Osteocyte (in vitro differentiated cells): ENCODE results near the gene TRAPPC8. TPM values are rescaled to one million over a fixed set of nuclear protein-coding genes. Genes with fewer than 3 reads are reported as not detected.
"Not testable (repeated sequence)": the region's sequence is repeated elsewhere in the genome, so short reads cannot be mapped to it uniquely, and the experiment has no call there.

ENCODE experiments used
- DNase-seq: peaks from one replicate; pipeline ENCODE4 v3.0.0; 2021; ENCODE audit warnings: mixed read lengths; ENCODE audit not compliant: unreplicated experiment; ENCODE audit errors: extremely low spot score
- H3K27ac Mint-ChIP-seq: one replicate; pipeline ENCODE4 v1.8.0; 2021; ENCODE audit warnings: mild to moderate bottlenecking, mixed read lengths; ENCODE audit not compliant: unreplicated experiment
- H3K27me3 Mint-ChIP-seq: one replicate; pipeline ENCODE4 v1.8.0; 2021; ENCODE audit warnings: mixed read lengths; ENCODE audit not compliant: unreplicated experiment
- H3K36me3 Mint-ChIP-seq: one replicate; pipeline ENCODE4 v1.8.0; 2021; ENCODE audit warnings: mixed read lengths; ENCODE audit not compliant: unreplicated experiment
- H3K4me1 Mint-ChIP-seq: one replicate; pipeline ENCODE4 v1.8.0; 2021; ENCODE audit warnings: mixed read lengths; ENCODE audit not compliant: unreplicated experiment
- H3K4me3 Mint-ChIP-seq: one replicate; pipeline ENCODE4 v1.8.0; 2021; ENCODE audit warnings: mild to moderate bottlenecking, moderate library complexity, mixed read lengths; ENCODE audit not compliant: unreplicated experiment
- H3K9me3 Mint-ChIP-seq: one replicate; pipeline ENCODE4 v1.8.0; 2021; ENCODE audit warnings: mixed read lengths; ENCODE audit not compliant: unreplicated experiment
- CTCF ChIP-seq: fragments of 200-600 bp; sonication (generic); IDR thresholded peaks from 2 replicates; pipeline ENCODE4 v1.5.0; 2021; ENCODE audit warnings: antibody characterized with exemption, mild to moderate bottlenecking, moderate library complexity
- total RNA-seq: library from RNA; stranded (reverse); gene quantifications from 2 replicates; pipeline ENCODE4 v1.2.1, GENCODE V29; 2021

TRAPPC8 gene
- total RNA-seq, 1 donor from 2014 or later = 40.7 TPM

GRCh38 chr18:31970617-31971016 is 27.7 kb upstream of the TRAPPC8 start:
- peaks cover 13% of the 10 kb centered on the region for H3K9me3 Mint-ChIP-seq

GRCh38 chr18:31965316-31965970 is 22.5 kb upstream of the TRAPPC8 start:
- peaks cover 2% of the 10 kb centered on the region for H3K27me3 Mint-ChIP-seq
- no peak overlapping the region for H3K27ac Mint-ChIP-seq
- H3K4me1 Mint-ChIP-seq = no peaks in the 10 kb centered on the region
- no peaks in the 10 kb centered on the region for H3K9me3 Mint-ChIP-seq
- H3K36me3 Mint-ChIP-seq = no peaks in the 10 kb centered on the region
- DNase-seq = no peak
- H3K4me3 Mint-ChIP-seq = no peak overlapping the region
- TF ChIP-seq CTCF = no peak

More at GRCh38 chr18:31970617-31971016, 27.7 kb upstream of the TRAPPC8 start:
- Mint-ChIP-seq H3K4me3 (no peak overlapping the region), H3K4me1 (no peaks in the 10 kb centered on the region), H3K27me3 (peaks cover 2% of the 10 kb centered on the region), H3K27ac (no peak overlapping the region), H3K36me3 (no peaks in the 10 kb centered on the region)
- no peak for DNase-seq
- TF ChIP-seq CTCF = no peak

GRCh38 chr18:31957728-31958127 is 14.8 kb upstream of the TRAPPC8 start:
- H3K4me3 Mint-ChIP-seq = no peak overlapping the region

GRCh38 chr18:31954349-31954748 is 11.4 kb upstream of the TRAPPC8 start:
- Mint-ChIP-seq H3K4me1 (no peaks in the 10 kb centered on the region), H3K4me3 (no peak overlapping the region)

More at GRCh38 chr18:31957728-31958127, 14.8 kb upstream of the TRAPPC8 start:
- Mint-ChIP-seq H3K4me1 (no peaks in the 10 kb centered on the region), H3K36me3 (no peaks in the 10 kb centered on the region), H3K27ac (no peak overlapping the region), H3K9me3 (no peaks in the 10 kb centered on the region), H3K27me3 (no peaks in the 10 kb centered on the region)
- no peak for DNase-seq
- TF ChIP-seq CTCF = no peak

GRCh38 chr18:31953699-31954098 is 10.8 kb upstream of the TRAPPC8 start:
- H3K36me3 Mint-ChIP-seq, H3K4me1 Mint-ChIP-seq, H3K27ac Mint-ChIP-seq: not testable (repeated sequence)

More at GRCh38 chr18:31954349-31954748, 11.4 kb upstream of the TRAPPC8 start:
- no peak overlapping the region for H3K27ac Mint-ChIP-seq
- H3K9me3 Mint-ChIP-seq = no peaks in the 10 kb centered on the region
- no peaks in the 10 kb centered on the region for H3K27me3 Mint-ChIP-seq
- no peak for TF ChIP-seq CTCF
- no peaks in the 10 kb centered on the region for H3K36me3 Mint-ChIP-seq
- DNase-seq = no peak

More at GRCh38 chr18:31953699-31954098, 10.8 kb upstream of the TRAPPC8 start:
- not testable (repeated sequence) for H3K27me3 Mint-ChIP-seq, DNase-seq, H3K4me3 Mint-ChIP-seq, H3K9me3 Mint-ChIP-seq
